ENCODE measurements around the gene BHLHE23.

The BHLHE23 gene

GRCh38 chr20:63033794-63034709, 27.3 kb upstream of the BHLHE23 start:
- H3K9me3 ChIP-seq (ENCODE audit: control insufficient read depth, low read length), result no peaks in the 10 kb centered on the region
- no peak overlapping the region for H3K9ac ChIP-seq
- H3K36me3 ChIP-seq (ENCODE audit: control insufficient read depth, insufficient read depth, low read length), result no peaks in the 10 kb centered on the region
- H3K27ac ChIP-seq, result no peak overlapping the region
- H3K79me2 ChIP-seq, result no peaks in the 10 kb centered on the region
- H3K4me3 ChIP-seq (ENCODE audit: low read depth, low read length), result no peak overlapping the region
- TF ChIP-seq, protein P1, sequence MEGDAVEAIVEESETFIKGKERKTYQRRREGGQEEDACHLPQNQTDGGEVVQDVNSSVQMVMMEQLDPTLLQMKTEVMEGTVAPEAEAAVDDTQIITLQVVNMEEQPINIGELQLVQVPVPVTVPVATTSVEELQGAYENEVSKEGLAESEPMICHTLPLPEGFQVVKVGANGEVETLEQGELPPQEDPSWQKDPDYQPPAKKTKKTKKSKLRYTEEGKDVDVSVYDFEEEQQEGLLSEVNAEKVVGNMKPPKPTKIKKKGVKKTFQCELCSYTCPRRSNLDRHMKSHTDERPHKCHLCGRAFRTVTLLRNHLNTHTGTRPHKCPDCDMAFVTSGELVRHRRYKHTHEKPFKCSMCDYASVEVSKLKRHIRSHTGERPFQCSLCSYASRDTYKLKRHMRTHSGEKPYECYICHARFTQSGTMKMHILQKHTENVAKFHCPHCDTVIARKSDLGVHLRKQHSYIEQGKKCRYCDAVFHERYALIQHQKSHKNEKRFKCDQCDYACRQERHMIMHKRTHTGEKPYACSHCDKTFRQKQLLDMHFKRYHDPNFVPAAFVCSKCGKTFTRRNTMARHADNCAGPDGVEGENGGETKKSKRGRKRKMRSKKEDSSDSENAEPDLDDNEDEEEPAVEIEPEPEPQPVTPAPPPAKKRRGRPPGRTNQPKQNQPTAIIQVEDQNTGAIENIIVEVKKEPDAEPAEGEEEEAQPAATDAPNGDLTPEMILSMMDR (IDR thresholded peaks at IDR 0.05), result no peak
- no peak overlapping the region for H3K4me2 ChIP-seq (ENCODE audit: low read length)
- H3K4me1 ChIP-seq, result no peaks in the 10 kb centered on the region
- H2AFZ ChIP-seq, result no peak overlapping the region
- peaks cover 12% of the 10 kb centered on the region for H3K27me3 ChIP-seq (ENCODE audit: control insufficient read depth, insufficient read depth, low read length)

- TF ChIP-seq, protein P1 (IDR thresholded peaks at IDR 0.05), result no peak
- Histone ChIP-seq H3K4me1 (no peaks in the 10 kb centered on the region), H3K36me3 (ENCODE audit: control insufficient read depth, insufficient read depth, low read length) (no peaks in the 10 kb centered on the region), H3K79me2 (no peaks in the 10 kb centered on the region), H3K9ac (no peak overlapping the region), H3K27ac (no peak overlapping the region), H3K27me3 (ENCODE audit: control insufficient read depth, insufficient read depth, low read length) (peaks cover 12% of the 10 kb centered on the region), H3K9me3 (ENCODE audit: control insufficient read depth, low read length) (no peaks in the 10 kb centered on the region), H3K4me2 (ENCODE audit: low read length) (no peak overlapping the region), H2AFZ (no peak overlapping the region), H3K4me3 (ENCODE audit: low read depth, low read length) (no peak overlapping the region)
Measured at GRCh38 chr20:63032861-63033793, 26.4 kb upstream of the BHLHE23 start.

GRCh38 chr20:63032026-63032800, 25.4 kb upstream of the BHLHE23 start:
- Histone ChIP-seq H3K4me1 (no peaks in the 10 kb centered on the region), H3K36me3 (ENCODE audit: control insufficient read depth, insufficient read depth, low read length) (no peaks in the 10 kb centered on the region), H3K27ac (no peak overlapping the region), H3K9ac (no peak overlapping the region), H2AFZ (no peak overlapping the region), H3K4me3 (ENCODE audit: low read depth, low read length) (no peak overlapping the region), H3K79me2 (no peaks in the 10 kb centered on the region), H3K27me3 (ENCODE audit: control insufficient read depth, insufficient read depth, low read length) (peaks cover 12% of the 10 kb centered on the region), H3K9me3 (ENCODE audit: control insufficient read depth, low read length) (no peaks in the 10 kb centered on the region), H3K4me2 (ENCODE audit: low read length) (no peak overlapping the region)
- TF ChIP-seq, protein P1 (IDR thresholded peaks at IDR 0.05), result no peak

DNA sequence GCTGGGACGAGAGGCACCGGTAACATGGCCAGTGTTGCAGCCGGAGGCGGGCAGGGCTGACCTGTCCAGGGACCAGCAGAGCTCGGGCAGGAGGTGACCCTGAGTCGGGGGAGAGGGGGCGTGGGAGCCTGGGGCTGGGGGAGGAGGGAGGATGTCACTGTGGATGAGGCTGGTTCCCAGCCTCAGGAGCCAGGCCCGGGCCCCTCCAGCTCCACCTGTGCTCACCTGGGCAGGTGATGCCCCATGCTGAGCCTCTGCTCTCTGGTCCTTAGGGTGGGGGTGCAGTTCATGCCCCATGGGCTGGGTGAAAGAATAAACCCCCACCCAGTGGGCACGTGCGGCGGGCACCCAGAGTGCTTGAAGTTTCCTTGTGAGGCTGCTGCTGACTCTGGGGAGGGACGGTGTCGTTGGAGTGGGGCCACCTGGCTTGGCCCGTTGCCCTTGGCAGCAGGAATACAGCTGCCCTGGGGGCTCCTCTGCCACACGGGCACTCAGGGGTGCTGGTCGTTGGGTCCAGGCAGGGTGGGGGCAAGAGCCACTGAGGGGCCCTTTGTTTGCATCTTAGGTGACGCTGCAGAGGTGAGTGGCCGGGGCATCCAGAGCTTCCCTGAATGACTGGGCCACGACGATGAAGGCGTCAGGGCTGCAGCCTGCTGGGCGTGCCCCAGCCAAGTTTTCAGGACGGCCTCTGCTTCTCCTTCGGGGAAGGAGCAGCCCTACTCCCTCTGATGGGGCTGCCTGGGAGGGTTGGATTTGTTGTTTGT, 24.7 kb upstream of the BHLHE23 start:
- Histone ChIP-seq H3K9ac (no peak overlapping the region), H3K27ac (no peak overlapping the region), H3K4me1 (no peaks in the 10 kb centered on the region), H3K79me2 (no peaks in the 10 kb centered on the region), H3K27me3 (ENCODE audit: control insufficient read depth, insufficient read depth, low read length) (peaks cover 12% of the 10 kb centered on the region), H3K36me3 (ENCODE audit: control insufficient read depth, insufficient read depth, low read length) (no peaks in the 10 kb centered on the region), H3K4me3 (ENCODE audit: low read depth, low read length) (no peak overlapping the region), H3K4me2 (ENCODE audit: low read length) (no peak overlapping the region), H2AFZ (no peak overlapping the region), H3K9me3 (ENCODE audit: control insufficient read depth, low read length) (no peaks in the 10 kb centered on the region)
- TF ChIP-seq, protein P1 (IDR thresholded peaks at IDR 0.05), result no peak
